NCI-H345 treated with DMSO at 0.1 percent for 48 hours (cell line): ENCODE results near the gene ABCC8.

ENCODE experiments used
- DNase-seq: peaks from one replicate; lab custom pipeline; 2025; ENCODE audit not compliant: unreplicated experiment; lab: John Stamatoyannopoulos, UW

ABCC8 gene

GRCh38 chr11:17389211-17389956 lies 87.3 kb downstream of the ABCC8 start:
- peak; percentile 89 for DNase-seq

DNA sequence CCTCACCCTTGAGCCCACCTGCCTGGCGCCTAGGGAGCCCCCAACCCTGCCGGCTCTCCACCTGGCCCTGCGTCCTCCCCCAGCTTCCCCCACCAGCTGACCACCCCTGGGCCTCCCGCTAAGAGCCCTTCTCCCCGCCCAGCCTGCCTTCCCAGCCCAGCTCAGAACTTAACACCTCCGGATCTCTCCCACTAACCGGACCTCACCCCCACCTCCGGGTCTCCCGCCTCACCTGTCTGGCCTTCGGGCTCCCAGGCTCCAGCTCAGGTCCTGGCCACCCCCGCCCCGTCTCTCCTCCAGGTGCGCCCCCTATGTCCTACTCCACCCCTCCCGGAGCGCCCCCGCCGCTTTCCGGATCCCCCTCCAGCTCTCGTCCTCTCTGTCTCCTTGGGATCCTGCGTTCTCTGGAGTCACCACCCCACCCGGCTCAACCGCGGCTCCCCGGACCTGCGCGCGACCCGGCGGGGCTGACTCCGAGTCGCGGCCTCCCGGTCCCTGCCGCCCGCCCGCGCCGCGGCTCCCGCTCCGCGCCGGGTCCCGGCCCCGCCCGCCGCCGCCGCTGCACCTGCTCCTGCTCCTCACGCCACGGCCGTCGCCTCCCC lies 87.9 kb downstream of the ABCC8 start, which contains the start of gene KCNJ11:
TSS of gene KCNJ11 (minus strand) at position 51 of the 602 bp plus-strand sequence. CDS start 568 bp downstream, outside the sequence.
- DNase-seq: no peak

DNA sequence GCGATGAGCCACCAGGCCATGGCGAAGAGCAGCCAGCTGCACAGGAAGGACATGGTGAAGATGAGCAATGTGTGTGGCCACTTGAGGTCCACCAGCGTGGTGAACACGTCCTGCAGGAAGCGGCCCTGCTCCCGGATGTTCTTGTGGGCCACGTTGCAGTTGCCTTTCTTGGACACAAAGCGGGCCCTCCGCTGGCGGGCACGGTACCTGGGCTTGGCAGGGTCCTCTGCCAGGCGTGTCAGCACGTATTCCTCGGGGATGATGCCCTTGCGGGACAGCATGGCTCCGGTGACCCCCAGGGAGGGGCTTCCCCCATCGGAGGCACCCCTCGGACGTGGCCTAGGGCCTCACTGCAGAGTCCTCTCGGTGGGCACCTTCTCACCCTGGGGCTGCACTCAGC lies 88.8 kb downstream of the ABCC8 start:
- no peak for DNase-seq

GRCh38 chr11:17387254-17387653 lies 89.4 kb downstream of the ABCC8 start:
- no peak for DNase-seq

DNA sequence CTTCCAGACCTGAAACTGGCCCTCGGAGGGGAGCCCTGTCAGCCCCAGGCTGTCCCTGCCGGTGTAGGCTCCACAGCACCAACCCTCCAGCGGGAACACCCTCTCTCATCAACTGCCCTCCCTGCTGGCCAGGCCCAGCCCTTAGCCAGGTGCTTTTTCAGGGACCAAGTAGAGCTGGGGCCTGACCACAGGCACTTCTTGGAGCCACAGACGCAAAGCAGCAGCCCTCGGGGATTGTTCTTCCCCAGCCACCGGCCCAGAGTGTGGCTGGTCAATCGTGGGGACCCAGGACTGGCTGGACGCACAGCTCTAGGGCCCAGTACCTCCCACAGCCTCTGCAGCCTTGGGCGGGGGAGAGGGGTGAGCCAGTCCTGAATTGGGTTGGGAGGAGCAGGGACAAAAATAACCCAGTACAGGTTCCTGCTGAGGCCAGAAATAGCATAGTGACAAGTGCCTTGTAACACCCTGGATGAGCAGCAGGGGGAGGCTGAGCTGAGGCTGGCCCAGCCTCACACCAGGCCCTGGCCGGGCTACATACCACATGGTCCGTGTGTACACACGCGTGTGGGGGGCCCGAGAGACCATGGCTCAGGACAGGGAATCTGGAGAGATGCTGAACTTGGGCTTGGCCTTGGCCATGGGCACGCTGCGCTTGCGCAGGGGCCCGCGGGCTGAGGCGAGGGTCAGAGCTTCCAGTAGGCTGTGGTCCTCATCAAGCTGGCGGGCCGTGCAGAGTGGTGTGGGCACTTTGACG lies 90.1 kb downstream of the ABCC8 start:
- DNase-seq: peak; percentile 4

DNA sequence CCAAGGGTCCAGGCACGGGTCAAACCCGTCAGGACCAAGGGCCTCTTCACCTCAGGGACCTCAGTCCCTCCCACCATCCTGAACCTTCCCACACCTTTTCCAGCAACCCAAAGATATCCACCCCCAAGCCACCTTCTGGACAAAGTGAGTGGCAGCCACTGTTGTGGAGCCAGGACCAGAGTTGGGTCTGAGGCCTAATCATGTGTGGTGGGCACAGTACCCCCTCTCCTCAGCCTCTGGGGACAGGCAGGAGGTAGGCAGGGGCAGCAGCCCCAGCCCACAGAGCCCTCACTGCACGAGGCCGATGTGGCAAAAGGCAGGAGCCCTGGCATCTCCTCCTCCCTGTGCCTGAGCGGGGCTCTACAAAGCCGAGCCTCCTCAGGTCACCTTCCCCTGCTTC lies 90.7 kb downstream of the ABCC8 start:
- no peak for DNase-seq

- DNase-seq: no peak
These were observed 91.2 kb downstream of the ABCC8 start for GRCh38 chr11:17385492-17385891.

GRCh38 chr11:17384002-17384511 lies 92.6 kb downstream of the ABCC8 start:
- DNase-seq: peak; percentile 66

- DNase-seq: no peak
These were observed 93.2 kb downstream of the ABCC8 start for GRCh38 chr11:17383461-17383860.

DNA sequence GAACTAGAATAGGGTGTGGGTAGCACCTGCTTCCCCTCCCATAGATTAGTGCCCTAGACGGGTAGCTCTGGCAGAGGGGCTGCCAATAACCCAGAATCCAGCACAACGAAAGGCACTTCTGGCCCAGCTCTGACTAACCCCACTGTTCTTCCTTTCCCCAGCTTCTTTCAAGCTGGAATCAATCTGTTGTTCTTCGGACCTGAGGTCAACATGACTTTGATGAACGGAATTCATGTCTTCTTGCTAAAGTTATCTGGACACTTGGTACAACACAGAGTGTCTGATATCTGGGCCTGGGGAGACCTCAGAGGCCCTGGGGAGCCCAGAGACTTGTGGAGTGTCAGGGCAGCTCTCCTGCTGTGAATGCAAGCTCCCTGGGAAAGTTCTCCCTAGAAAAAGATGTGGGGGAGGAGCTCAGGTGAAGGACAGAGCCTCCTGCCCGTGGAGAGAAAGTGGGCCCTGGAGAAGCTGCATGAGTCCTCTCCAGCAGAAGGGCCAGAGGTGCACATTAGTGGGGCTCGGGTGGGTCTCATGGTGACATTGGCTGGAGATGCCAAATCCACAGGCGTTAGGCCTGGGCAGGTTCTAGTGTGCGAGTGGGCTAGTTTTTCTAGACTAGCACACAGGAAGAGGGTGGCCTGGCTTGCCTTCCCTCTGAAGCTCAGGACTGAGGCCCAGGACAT lies 94.5 kb downstream of the ABCC8 start:
- no peak for DNase-seq

- DNase-seq: no peak
These were observed 95.5 kb downstream of the ABCC8 start for GRCh38 chr11:17381156-17381555.

DNA sequence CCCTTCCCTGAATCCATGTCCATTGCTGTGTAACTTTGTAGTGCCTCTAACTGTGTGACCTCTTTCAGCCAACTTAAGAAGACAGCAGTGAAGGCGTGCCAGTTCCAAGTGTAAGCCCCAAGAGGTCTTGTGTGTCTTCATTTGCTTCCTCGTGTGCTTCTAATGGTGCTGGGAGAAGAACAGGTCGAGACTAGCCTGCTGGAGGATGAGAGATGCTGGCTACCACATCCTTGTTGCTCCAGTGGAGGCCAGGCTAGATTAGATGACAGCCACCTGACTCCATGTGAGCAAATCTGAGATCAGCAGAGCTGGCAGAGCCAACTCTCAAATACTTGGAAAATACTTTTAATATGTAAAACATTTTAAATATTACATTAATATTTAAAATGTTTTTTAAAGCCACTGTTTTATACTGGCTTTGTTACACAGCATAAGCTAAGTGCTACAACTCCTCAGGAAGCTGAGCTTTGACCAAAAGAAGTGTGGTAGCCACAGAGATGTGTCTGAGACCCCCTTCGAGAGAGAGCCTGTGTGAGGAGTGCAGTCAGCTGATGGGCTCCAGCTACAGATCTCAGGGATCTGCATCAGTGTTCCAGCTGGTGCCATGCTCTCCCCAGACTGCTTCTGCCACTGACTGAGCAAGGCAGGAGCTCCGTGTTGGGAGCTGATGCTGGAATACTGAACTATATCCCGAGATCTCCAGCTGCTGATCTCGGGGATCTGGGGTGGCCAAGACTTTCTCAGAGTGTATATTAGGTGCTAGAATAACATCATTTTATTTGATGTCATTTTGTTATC lies 97.1 kb downstream of the ABCC8 start:
- DNase-seq: no peak

- DNase-seq: no peak
These were observed 98.0 kb downstream of the ABCC8 start for GRCh38 chr11:17378655-17379054.

GRCh38 chr11:17376493-17376892 lies 100.2 kb downstream of the ABCC8 start:
- no peak for DNase-seq

DNA sequence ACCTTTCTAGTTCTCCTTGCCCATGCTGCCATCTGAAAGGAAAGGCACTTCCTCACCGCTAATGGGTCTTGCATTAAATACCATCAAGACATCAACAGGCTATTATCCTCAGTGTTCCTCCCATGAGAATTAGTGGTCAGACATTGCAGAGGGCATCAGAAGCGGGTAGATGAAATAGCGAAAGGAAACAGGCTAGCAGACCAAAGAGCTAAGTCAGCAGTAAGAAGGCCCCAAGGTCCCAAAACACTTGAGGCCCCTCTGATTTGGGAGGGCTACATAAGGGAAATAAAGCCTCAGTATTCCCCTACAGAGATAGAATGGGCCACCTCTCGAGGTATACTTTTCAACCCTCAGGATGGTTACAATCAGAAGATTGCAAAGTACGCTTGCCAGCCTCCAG lies 101.1 kb downstream of the ABCC8 start:
- DNase-seq: no peak

GRCh38 chr11:17371614-17372013 lies 105.0 kb downstream of the ABCC8 start:
- no peak for DNase-seq

GRCh38 chr11:17369684-17370243 lies 106.9 kb downstream of the ABCC8 start:
- DNase-seq: no peak

DNA sequence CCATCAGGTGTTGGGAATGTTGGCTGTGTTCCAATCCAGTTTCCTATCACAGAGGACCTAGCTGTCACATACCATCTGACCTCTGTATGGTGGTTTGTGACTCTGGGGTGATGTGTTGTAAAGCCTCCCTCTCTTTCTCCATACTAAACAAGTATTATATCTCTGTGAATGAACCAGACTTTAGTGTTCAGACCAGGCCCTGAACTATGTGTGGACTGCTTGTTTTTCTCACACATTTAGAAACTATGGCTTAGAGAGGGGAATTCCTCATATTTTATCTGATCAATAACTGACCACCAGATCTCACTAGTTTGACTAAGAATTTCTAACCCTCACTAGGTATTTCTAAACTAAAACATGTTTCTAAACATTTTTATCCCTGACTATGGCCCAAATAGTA lies 107.6 kb downstream of the ABCC8 start:
- DNase-seq: no peak

GRCh38 chr11:17368551-17368950 lies 108.1 kb downstream of the ABCC8 start:
- DNase-seq: no peak

DNA sequence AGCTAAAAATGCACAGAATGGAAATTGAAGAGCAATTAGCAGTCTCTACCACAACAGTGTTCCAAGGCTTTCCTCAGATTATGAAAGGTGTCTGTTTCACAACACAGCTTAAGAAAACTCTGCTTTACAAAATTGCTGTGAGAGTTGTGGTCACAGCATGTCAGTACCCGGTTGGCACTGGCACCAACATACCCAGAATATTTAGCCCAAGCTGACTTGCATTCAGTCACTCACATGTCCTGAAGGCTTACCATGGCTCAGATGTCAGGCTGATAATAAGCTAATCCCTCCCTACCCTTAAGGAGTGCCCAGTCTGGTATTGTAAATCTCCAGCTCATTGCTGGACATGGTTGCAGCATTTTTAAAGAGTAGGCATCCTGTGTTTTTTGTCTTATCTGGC lies 110.2 kb downstream of the ABCC8 start:
- DNase-seq: no peak
